Activated CD8-positive, alpha-beta memory T cell treated with anti-CD3 and anti-CD28 coated beads, Interleukin-2, amount 50 U/mL, for 24 hours (primary cell): Measurements from ENCODE around the gene PTPN20.
"Not testable (repeated sequence)": the region's sequence is repeated elsewhere in the genome, so short reads cannot be mapped to it uniquely, and the experiment has no call there.

Source experiments
- DNase-seq: peaks from one replicate; pipeline ENCODE4 v3.0.0-alpha.2; 2020; ENCODE audit errors: extremely low read depth

PTPN20 gene

DNA sequence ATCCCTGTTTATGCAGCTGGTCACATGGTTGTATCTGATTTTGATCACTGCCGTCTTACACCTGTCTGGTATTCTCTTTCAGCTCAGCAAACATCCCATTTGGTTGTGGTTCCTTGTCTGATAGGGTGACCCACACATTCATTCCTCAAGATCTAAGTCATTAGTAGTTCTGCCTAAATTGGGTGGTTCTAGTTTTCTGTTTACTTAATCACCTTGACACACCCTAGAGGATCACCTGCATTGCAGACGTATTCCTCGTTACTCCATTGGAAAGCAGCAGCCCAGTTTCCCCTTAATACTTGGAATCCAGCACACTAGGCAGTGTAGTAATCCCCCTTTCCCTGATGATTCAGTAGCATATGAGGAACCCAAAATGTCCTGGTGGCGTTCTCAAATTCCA lies 41.3 kb downstream of the PTPN20 start:
- not testable (repeated sequence) for DNase-seq

DNA sequence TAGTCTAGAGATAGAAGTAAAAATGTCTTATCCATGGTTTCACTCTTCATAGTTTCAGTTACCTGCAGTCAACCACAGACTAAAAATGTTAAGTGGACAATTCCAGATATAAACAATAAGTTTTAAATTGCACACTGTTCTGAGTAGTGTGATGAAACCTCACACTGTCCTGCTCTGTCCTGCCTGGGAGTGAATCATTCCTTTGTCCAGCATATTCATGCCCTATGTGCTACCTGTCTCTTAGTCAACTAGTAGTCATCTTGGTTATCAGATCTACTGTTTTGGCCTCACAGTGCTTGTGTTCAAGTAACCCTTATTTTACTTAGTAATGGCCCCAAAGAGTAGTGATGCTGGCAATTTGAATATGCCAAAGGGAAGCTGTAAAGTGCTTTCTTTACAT lies 49.5 kb downstream of the PTPN20 start:
- DNase-seq, result not testable (repeated sequence)

GRCh38 chr10:46963356-46963755 lies 52.1 kb downstream of the PTPN20 start:
- not testable (repeated sequence) for DNase-seq

- DNase-seq, result not testable (repeated sequence)
These were observed 55.8 kb downstream of the PTPN20 start for GRCh38 chr10:46967013-46967412.

- not testable (repeated sequence) for DNase-seq
These were observed 69.0 kb downstream of the PTPN20 start for GRCh38 chr10:46980223-46980622.

- DNase-seq, result not testable (repeated sequence)
These were observed 76.2 kb downstream of the PTPN20 start for GRCh38 chr10:46987233-46987924.

DNA sequence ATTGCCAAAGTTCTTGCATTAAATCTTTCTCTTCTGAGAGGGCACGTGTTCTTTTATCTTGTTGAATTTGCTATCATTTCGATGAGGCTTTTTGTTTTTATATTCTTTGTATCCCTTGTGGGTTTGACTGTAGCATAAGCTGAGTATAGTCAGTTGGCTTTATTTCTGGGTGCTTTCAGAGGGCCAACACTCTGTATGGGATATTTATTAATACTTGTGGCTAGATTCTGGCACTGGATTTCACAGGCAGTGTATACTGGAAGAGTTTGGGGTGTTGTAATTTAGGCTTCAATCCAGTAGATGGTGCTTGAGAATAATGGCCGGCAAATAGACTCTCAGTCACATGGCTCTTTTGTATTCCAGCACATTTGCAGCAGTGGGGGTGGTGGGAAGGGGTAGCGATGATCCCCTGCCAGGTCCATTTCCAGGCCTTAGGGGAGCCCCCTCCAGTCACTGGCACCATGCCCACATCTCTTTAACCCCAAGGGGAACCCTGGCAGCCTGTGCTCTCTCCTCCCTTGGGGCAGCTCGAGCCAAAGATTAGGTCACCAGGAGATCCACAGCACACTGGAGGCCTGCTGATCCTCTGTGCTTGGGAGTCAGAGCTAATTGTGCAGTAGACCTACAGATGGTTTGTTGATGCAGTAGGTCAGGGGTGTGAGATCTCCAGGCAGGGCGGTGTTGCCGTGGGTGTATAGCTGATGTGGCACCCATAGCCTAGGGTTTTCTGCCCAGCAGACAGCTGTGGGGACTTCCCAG lies 81.8 kb downstream of the PTPN20 start:
- no peak for DNase-seq

DNA sequence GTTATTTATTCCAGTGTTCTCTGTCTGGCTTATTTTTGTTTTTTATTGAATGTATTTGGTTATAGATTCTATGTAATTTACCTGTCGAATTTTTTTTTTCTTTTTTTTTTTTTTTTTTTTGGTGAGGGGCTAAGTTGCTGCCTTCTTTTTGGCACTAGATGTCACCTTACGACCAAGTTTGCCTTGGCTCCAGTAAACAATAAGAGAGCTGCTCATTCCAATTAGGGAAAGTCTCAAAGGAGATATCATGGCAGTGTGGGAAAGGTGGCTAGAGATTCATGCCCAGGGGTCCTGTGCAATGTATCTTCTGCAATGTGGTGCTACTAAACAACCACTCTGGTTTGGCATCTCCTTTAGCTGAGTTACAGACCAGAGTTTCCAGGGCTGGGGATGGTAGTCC lies 84.0 kb downstream of the PTPN20 start:
- DNase-seq, result no peak

- no peak for DNase-seq
These were observed 87.0 kb downstream of the PTPN20 start for GRCh38 chr10:46998192-46998591.

- no peak for DNase-seq
These were observed 87.4 kb downstream of the PTPN20 start for GRCh38 chr10:46998595-46998994.

DNA sequence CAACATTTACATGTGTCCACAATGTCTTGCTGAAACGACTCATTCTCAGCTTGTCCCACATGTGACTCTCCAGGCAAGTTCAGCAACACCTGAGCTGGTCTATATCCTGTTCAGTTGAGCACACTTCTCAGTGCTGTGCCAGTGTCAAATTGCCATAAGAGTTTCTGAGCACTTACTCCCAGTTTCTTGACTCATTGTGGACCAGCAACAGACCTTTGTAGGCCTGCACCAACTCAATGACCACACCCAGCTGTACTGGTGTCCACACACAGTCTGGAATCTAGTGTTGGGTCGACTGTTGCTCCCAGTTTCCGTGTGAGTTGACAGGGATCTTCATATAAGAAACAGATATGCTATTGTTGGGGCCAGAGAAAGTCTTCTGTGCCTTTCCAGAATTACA lies 88.0 kb downstream of the PTPN20 start:
- DNase-seq, result no peak

GRCh38 chr10:47008769-47009168 lies 97.5 kb downstream of the PTPN20 start:
- DNase-seq, result no peak

- DNase-seq, result no peak
These were observed 98.1 kb downstream of the PTPN20 start for GRCh38 chr10:47009215-47009838.

GRCh38 chr10:47010036-47010435 lies 98.8 kb downstream of the PTPN20 start:
- DNase-seq, result no peak

DNA sequence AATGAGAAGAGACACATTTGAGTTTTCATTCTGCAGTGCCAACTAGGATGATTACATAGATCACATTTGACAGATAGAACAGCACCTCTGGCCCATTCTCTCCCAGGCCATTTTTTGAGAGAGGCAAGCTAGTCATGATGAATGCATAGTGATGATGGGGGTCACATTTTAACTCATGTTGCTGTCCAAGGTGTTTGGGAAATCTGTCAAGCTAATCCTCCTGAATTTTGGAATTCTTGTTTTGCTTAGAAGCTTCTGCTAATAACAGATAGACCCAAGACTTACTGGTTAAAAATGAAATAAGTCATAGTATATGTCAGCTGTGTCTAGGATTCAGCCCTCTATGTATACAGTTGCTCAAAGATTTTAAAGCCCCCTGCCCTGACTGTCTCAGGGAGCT lies 101.0 kb downstream of the PTPN20 start:
- DNase-seq, result no peak

DNA sequence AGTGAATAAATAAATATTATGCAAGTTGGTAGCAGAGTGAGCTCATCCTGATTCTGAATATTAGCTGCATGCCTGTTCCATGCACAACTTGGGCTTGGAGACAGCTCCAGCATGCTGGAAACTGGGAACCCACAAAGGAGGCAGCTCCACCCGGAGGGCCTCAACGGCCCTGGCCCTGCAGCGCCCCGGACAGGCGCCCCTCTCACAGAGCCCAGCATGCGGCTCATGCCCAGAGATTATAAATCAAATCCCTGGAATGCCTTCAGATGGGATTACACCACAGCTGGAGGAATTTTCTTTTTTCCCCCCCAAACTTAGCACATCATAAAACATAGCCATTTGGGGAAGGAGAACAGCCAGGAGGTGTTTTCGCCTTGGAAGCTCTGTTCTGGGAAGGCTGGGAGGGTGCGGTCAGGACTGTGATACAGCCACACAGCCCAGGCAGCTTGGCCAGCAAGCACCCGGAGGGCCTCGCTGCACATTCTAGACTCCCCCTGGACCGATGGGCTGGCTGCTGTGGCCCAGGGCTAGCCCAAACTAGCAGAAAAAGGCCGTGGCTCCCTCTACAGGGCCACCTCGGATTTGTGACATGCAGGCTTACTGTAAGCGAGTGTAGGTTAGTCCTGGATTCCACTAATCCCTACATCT lies 102.4 kb downstream of the PTPN20 start:
- DNase-seq, result no peak

- no peak for DNase-seq
These were observed 104.2 kb downstream of the PTPN20 start for GRCh38 chr10:47015404-47015803.

DNA sequence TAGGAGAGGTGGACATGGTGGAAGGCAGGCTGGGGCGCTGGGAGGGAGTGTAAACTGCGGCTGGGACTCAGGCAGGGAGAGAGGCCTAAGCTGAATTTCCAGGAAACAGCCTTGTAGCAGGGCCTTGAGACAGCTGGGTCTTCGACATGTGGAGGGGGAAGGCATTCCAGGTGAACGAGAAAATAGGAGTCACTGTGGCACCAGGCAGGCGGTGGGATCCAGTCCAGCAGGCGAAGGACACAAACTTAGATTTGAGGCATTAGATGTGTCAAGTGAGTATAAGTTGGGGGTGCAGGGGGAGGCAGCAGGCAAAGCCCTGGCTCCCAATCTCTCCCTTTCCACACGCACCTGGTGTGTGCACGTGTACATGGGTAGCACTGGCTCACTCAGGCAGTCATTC lies 105.3 kb downstream of the PTPN20 start:
- no peak for DNase-seq

DNA sequence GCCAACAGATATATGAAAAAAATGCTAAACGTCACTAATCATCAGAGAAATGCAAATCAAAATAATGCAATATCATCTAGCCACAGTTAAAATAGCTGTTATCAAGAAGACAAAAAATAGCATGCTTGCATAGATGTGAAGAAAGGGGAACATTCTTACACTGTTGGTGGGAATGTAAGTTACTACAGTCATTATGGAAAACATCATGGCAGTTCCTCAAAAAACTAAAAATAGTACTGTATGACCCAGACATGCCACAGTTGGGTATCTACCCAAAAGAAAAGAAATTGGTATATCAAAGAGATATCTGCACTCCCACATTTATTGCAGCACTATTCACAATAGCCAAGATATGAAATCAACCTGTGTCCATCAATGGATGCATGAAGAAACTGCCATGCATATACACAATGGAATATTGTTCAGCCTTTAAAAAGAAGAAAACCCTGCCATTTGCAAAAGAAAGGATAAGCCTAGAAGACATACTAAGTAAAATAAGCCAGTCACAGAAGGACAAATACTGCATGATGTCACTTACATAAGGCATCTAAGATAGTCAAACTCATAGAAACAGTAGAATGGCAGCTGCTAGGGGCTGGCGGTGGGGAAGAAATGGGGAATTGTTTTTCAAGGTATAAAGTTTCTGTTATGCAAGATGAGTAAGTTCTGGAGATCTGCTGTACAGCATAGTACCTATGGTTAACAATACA lies 107.0 kb downstream of the PTPN20 start:
- DNase-seq, result no peak

- no peak for DNase-seq
These were observed 108.2 kb downstream of the PTPN20 start for GRCh38 chr10:47019155-47020145.

GRCh38 chr10:47020471-47020870 lies 109.2 kb downstream of the PTPN20 start:
- DNase-seq, result no peak
